HepG2 (cell line): ENCODE measurements around the gene NIPSNAP3A. TPM values are rescaled to one million over a fixed set of nuclear protein-coding genes. Genes with fewer than 3 reads are reported as not detected.

Experiments
- ATAC-seq: fragments of 200-7000 bp; cut with Tn5 transposase; 3 replicates; pipeline ENCODE4 v1.9.1; 2020; ENCODE audit warnings: mild to moderate bottlenecking, moderate library complexity
- BruUV-seq: library from RNA; stranded (reverse); fragments of 400-500 nt; replicated peaks from 2 replicates; lab custom pipeline; 2021; lab: Mats Ljungman, UMichigan
- CTCF ChIA-PET: fragments of 300-600 bp; formaldehyde crosslinking; extraction: SDS; loops from one replicate; lab custom pipeline; 2021; ENCODE audit warnings: low total read pairs, inconsistent platforms, low intra/inter-chr PET ratio; lab: Yijun Ruan, JAX
- POLR2A ChIA-PET: fragments of 350-600 bp; sonication (Branson Sonifier 250); formaldehyde crosslinking; loops from one replicate; lab custom pipeline; 2020; ENCODE audit warnings: antibody characterized with exemption, inconsistent platforms; lab: Yijun Ruan, JAX
- DNase-seq: peaks from one replicate; pipeline ENCODE4 v3.0.0-alpha.2; 2015; ENCODE audit warnings: low spot score
- FAIRE-seq: peaks from 3 replicates; lab custom pipeline; 2011; peaks lifted over from hg19 to GRCh38; lab: Jason Lieb, UNC
- H2AFZ ChIP-seq: one replicate; pipeline ENCODE4 v1.6.1; 2011; ENCODE audit warnings: low read length, inconsistent platforms
- H3K27ac ChIP-seq: fragments of 300-600 bp; 3 replicates; pipeline ENCODE4 v1.8.0; 2011; ENCODE audit warnings: mixed run types, mild to moderate bottlenecking, mixed read lengths, low read length, inconsistent platforms; ENCODE audit not compliant: insufficient read depth; ENCODE audit errors: extremely low read length
- H3K27me3 ChIP-seq, 2 experiments: fragments of 200-600 bp in 1 of 2; 2 replicates in 1 of 2; 3 replicates in 1 of 2; pipeline versions ENCODE4 v1.6.0 to v1.8.0; 2011; ENCODE audit warnings: low read length in 2 of 2, mild to moderate bottlenecking in 2 of 2, moderate library complexity in 2 of 2, inconsistent platforms in 1 of 2; ENCODE audit not compliant: insufficient read depth in 2 of 2, control insufficient read depth in 1 of 2
- H3K36me3 ChIP-seq, 2 experiments: fragments of 200-600 bp in 1 of 2; replicated peaks in 1 of 2; 2 replicates in 1 of 2; 3 replicates in 1 of 2; pipeline versions ENCODE4 v1.5.1 to v1.8.0; 2011; ENCODE audit warnings: low read length in 2 of 2, inconsistent platforms in 1 of 2; ENCODE audit not compliant: insufficient read depth in 2 of 2, control insufficient read depth in 1 of 2
- H3K4me1 ChIP-seq: 2 replicates; pipeline ENCODE4 v1.5.1; 2012; ENCODE audit warnings: low read length, inconsistent platforms; ENCODE audit not compliant: insufficient read depth
- H3K4me2 ChIP-seq: 2 replicates; pipeline ENCODE4 v1.6.0; 2011; ENCODE audit warnings: low read depth, low read length, inconsistent platforms
- H3K4me3 ChIP-seq, 3 experiments: fragments of 200-600 bp in 1 of 3; sonication (generic), shearing (Covaris generic) in 1 of 3; replicated peaks in 1 of 3; 2 replicates each; pipeline ENCODE4 v1.5.1; 2011 to 2016; ENCODE audit warnings: low read length in 3 of 3, inconsistent platforms in 2 of 3, low read depth in 2 of 3, mild to moderate bottlenecking in 2 of 3, control low read depth in 1 of 3, mixed read lengths in 1 of 3; ENCODE audit not compliant: insufficient read depth in 1 of 3
- H3K79me2 ChIP-seq: one replicate; pipeline ENCODE4 v1.6.1; 2011; ENCODE audit warnings: low read length, inconsistent platforms; ENCODE audit not compliant: insufficient read depth
- H3K9ac ChIP-seq: 2 replicates; pipeline ENCODE4 v1.6.0; 2011; ENCODE audit warnings: mild to moderate bottlenecking, low read depth, low read length, inconsistent platforms; ENCODE audit not compliant: insufficient read depth
- H3K9me3 ChIP-seq: 2 replicates; pipeline ENCODE4 v1.5.1; 2012; ENCODE audit warnings: mild to moderate bottlenecking, low read length
- H4K20me1 ChIP-seq: 2 replicates; pipeline ENCODE4 v1.6.0; 2011; ENCODE audit warnings: inconsistent platforms, mild to moderate bottlenecking, low read length, moderate library complexity; ENCODE audit not compliant: insufficient read depth
- FOXC1 ChIP-seq: sonication (generic); formaldehyde crosslinking; IDR thresholded peaks from 2 replicates; pipeline ENCODE4 v1.8.0; 2022; ENCODE audit warnings: mild to moderate bottlenecking, missing genetic modification reagents, borderline replicate concordance
- MAFF ChIP-seq: IDR thresholded peaks from 2 replicates; pipeline ENCODE4 v1.6.1; 2011; ENCODE audit warnings: low read depth, low read length, improper control_type of control experiment
- MAFK ChIP-seq, 2 experiments: IDR thresholded peaks in 1 of 2; conservative IDR thresholded peaks in 1 of 2; 2 replicates each; pipeline ENCODE4 v1.6.1; 2011; ENCODE audit warnings: improper control_type of control experiment in 2 of 2, low read length in 2 of 2
- MIER2 ChIP-seq: IDR thresholded peaks from 2 replicates; pipeline ENCODE4 v1.6.1; 2016; ENCODE audit warnings: missing biosample characterization, missing genetic modification reagents
- SNAPC4 ChIP-seq: sonication (generic); formaldehyde crosslinking; IDR thresholded peaks from 2 replicates; pipeline ENCODE4 v1.4.0; 2020; ENCODE audit warnings: mild to moderate bottlenecking, missing genetic modification reagents
- ZBTB26 ChIP-seq: IDR thresholded peaks from 2 replicates; pipeline ENCODE4 v1.6.1; 2016; ENCODE audit warnings: missing compliant biosample characterization, missing genetic modification reagents, borderline replicate concordance
- ZFX ChIP-seq: sonication (generic); formaldehyde crosslinking; IDR thresholded peaks from 2 replicates; pipeline ENCODE4 v1.4.0; 2020; ENCODE audit warnings: mild to moderate bottlenecking, low read depth, missing genetic modification reagents, moderate library complexity
- ZFY ChIP-seq: sonication (generic); formaldehyde crosslinking; IDR thresholded peaks from 2 replicates; pipeline ENCODE4 v1.4.0; 2020; ENCODE audit warnings: missing genetic modification reagents
- ZNF772 ChIP-seq: sonication (generic); formaldehyde crosslinking; IDR thresholded peaks from 2 replicates; pipeline ENCODE4 v1.5.0; 2020; ENCODE audit warnings: mild to moderate bottlenecking, missing genetic modification reagents
- WGBS: methylation state at CpG from one replicate; pipeline ENCODE4 v1.1.6; 2017; ENCODE audit warnings: low lambda C conversion rate; 5-methylcytosine and 5-hydroxymethylcytosine counted together
- in situ Hi-C: cut with HindIII; loops from 2 replicates; pipeline ENCODE4 v1.10.0; 2017; ENCODE audit warnings: low pct_unique_long_range_greater_than_20kb; ENCODE audit not compliant: extremely low pct_ligation_motif_present
- intact Hi-C: fragments of 100-400 bp; cut with micrococcal nuclease; formaldehyde crosslinking; loops from one replicate; pipeline ENCODE4 v1.10.0; 2022; ENCODE audit not compliant: unreplicated experiment
- polyA plus RNA-seq, 8 experiments: library from polyadenylated mRNA; depleted of rRNA in 3 of 8; stranded (reverse) in 7 of 8; unstranded in 1 of 8; fragments of >200 nt; fragmentation: Illumina TruSeq in 4 of 8; extraction: Trizol in 4 of 8; gene quantifications; 2 replicates each; pipeline versions ENCODE4 v1.2.1 to v1.2.3, GENCODE V29; 2011 to 2016; ENCODE audit warnings: low read depth in 4 of 8, missing spikeins in 1 of 8, mixed read lengths in 1 of 8; ENCODE audit not compliant: insufficient read depth in 1 of 8
- total RNA-seq, 5 experiments: library from RNA; depleted of rRNA; stranded (reverse); fragments of >200 nt; fragmentation: Illumina TruSeq; extraction: Trizol; gene quantifications; 2 replicates each; pipeline ENCODE4 v1.2.3, GENCODE V29; 2016; ENCODE audit warnings: low read depth in 1 of 5

NIPSNAP3A gene
- total and polyA plus RNA-seq, 2 of the 13 experiments (the other 11 are each of a cell fraction or from before 2014, with no cell fraction given), result 13.7 to 14.6 TPM

- TF ChIP-seq SNAPC4 (CRISPR knock-in tag) (no peak), ZNF772 (0 out of 2 replicates have a peak, but pooled peaks have one; percentile 14), ZFY (CRISPR knock-in tag) (0 out of 2 replicates have a peak, but pooled peaks have one; percentile 9), MIER2 (CRISPR knock-in tag) (0 out of 2 replicates have a peak, but pooled peaks have one; percentile 1), ZFX (CRISPR knock-in tag) (0 out of 2 replicates have a peak, but pooled peaks have one; percentile 7), FOXC1 (CRISPR knock-in tag) (0 out of 2 replicates have a peak, but pooled peaks have one; percentile 5)
These were observed 1.0 kb downstream of the NIPSNAP3A start (continued) for GRCh38 chr9:104748359-104749031.

- in situ Hi-C loops (no loop called here), intact Hi-C loops (no loop called here)
- H3K27ac ChIP-seq, result no peak overlapping the region
- no TSS peak for BruUV-seq
- H3K27me3 ChIP-seq, result no peaks in the 10 kb centered on the region
- H2AFZ ChIP-seq, result no peak overlapping the region
- no peak for TF ChIP-seq ZBTB26
- peak; percentile 50 to 80 for TF ChIP-seq MAFK (conservative IDR thresholded peaks at IDR 0.05 in 1 of 2, IDR thresholded peaks at IDR 0.05 in 1 of 2; ENCODE audit: low read length in 2 of 2)
- TF ChIP-seq MAFF, result peak; percentile 64
- no peak overlapping the region for H3K4me3 ChIP-seq
- POLR2A ChIA-PET, result no interaction called here
- no peaks in the 10 kb centered on the region for H3K79me2 ChIP-seq
- H3K4me1 ChIP-seq, result peaks cover 19% of the 10 kb centered on the region
- H3K9ac ChIP-seq, result no peak overlapping the region
- FAIRE-seq (no peak), DNase-seq (no peak), ATAC-seq (no peak)
- H3K9me3 ChIP-seq, result no peaks in the 10 kb centered on the region
- 94% methylated on average over 3 of the region's 3 CpGs for WGBS
- H4K20me1 ChIP-seq, result no peaks in the 10 kb centered on the region
- H3K4me2 ChIP-seq, result no peak overlapping the region
- no peaks in the 10 kb centered on the region for H3K36me3 ChIP-seq
- CTCF ChIA-PET, result no interaction called here
These were observed 2.8 kb downstream of the NIPSNAP3A start for GRCh38 chr9:104750185-104750767.
